Spinal cord (tissue), 10 donors: ENCODE data around the gene UTP11. TPM values are rescaled to one million over a fixed set of nuclear protein-coding genes. Genes with fewer than 3 reads are reported as not detected.
A peak's percentile ranks its signal among the peaks of the same experiment; 100 is the strongest.
"Not testable (repeated sequence)": the region's sequence is repeated elsewhere in the genome, so short reads cannot be mapped to it uniquely, and the experiment has no call there.

Experiments used
- DNase-seq, 6 donors: peaks; one replicate each; pipeline versions ENCODE4 v3.0.0 to v3.0.0-alpha.2; 2013 to 2015; ENCODE audit warnings: low spot score in 6 of 6, low read depth in 4 of 6
- H3K27ac ChIP-seq: one replicate; pipeline ENCODE4 v1.5.1; 2013; ENCODE audit warnings: low read depth, low read length, control low read depth
- H3K27me3 ChIP-seq: one replicate; pipeline ENCODE4 v1.6.1; 2013; ENCODE audit warnings: low read length; ENCODE audit not compliant: control insufficient read depth, insufficient read depth
- H3K36me3 ChIP-seq: one replicate; pipeline ENCODE4 v1.6.1; 2013; ENCODE audit warnings: low read length; ENCODE audit not compliant: control insufficient read depth, insufficient read depth
- H3K4me1 ChIP-seq: one replicate; pipeline ENCODE4 v1.6.1; 2013; ENCODE audit warnings: low read length; ENCODE audit not compliant: control insufficient read depth, insufficient read depth
- H3K4me3 ChIP-seq: one replicate; pipeline ENCODE4 v1.5.1; 2013; ENCODE audit warnings: low read depth, low read length, control low read depth
- H3K9me3 ChIP-seq: one replicate; pipeline ENCODE4 v1.6.1; 2013; ENCODE audit warnings: low read length; ENCODE audit not compliant: control insufficient read depth, insufficient read depth
- WGBS: methylation state at CpG from one replicate; pipeline ENCODE4 v1.1.5; 2013; ENCODE audit warnings: missing lambda C conversion rate; ENCODE audit not compliant: insufficient coverage; 5-methylcytosine and 5-hydroxymethylcytosine counted together
- polyA plus RNA-seq, 2 donors: library from polyadenylated mRNA; unstranded; fragments of 120-200 nt; gene quantifications; one replicate each; pipeline ENCODE4 v1.2.1, GENCODE V29; 2013; ENCODE audit not compliant: insufficient read length in 2 of 2
- total RNA-seq, 2 donors: library from RNA; depleted of rRNA in 1 of 2; stranded (reverse); fragments of 120-200 nt in 1 of 2; fragments of >200 nt in 1 of 2; gene quantifications; one replicate each; pipeline versions ENCODE4 v1.2.3 to v1.2.4, GENCODE V29; 2013 to 2014
- donor health status: healthy.

Gene UTP11
- total and polyA plus RNA-seq, 4 donors = 30.6 to 46.6 (median 41.6) TPM

DNA sequence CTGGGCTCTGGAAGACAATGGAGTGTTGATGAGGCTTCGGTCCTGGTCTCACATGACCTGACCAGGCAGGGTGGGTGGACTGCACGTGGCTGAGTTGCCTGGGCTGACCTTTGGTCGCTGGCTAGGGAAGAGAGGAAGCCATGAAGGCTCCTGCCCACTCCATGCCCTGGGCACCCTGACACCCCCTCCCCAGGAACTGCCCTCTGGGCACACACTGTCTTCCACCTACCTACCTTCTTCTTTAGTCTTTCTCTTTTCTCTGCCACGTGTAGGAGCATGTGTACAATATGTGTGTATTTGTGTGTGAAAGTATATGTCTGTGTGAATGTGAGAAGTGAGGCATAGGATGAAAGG is 19.0 kb downstream of the UTP11 start:
- peak overlapping the region; percentile 80 for H3K27ac ChIP-seq
- H3K4me1 ChIP-seq = peaks cover 46% of the 10 kb centered on the region

DNA sequence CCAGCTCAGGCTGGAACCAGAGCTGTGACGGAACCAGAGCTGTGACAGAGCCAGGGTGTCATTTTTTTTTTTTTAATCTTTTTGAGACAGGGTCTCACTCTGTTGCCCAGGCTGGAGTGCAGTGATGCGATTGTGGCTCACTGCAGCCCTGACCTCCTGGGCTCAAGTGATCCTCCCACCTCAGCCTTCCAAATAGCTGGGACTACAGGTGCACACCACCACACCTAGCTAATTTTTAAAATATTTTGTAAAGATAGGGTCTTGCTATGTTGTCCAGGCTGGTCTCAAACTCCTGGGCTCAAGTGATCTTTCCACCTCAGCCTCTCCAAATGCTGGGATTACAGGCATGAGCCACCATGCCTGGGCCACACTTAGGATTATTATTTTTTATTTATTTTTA is 20.5 kb downstream of the UTP11 start:
- not testable (repeated sequence) for H3K9me3 ChIP-seq, H3K36me3 ChIP-seq, DNase-seq, H3K4me3 ChIP-seq, H3K27me3 ChIP-seq, H3K27ac ChIP-seq
- WGBS = no CpG with 5 or more reads among the region's 2 CpGs
- peaks cover 47% of the 10 kb centered on the region for H3K4me1 ChIP-seq

More for the DNA sequence above, 19.0 kb downstream of the UTP11 start:
- WGBS = 80% methylated on average over 3 of the region's 4 CpGs
- peaks cover 5% of the 10 kb centered on the region for H3K36me3 ChIP-seq
- H3K4me3 ChIP-seq = no peak overlapping the region
- H3K27me3 ChIP-seq = no peaks in the 10 kb centered on the region
- H3K9me3 ChIP-seq = no peaks in the 10 kb centered on the region
- no peak for DNase-seq

DNA sequence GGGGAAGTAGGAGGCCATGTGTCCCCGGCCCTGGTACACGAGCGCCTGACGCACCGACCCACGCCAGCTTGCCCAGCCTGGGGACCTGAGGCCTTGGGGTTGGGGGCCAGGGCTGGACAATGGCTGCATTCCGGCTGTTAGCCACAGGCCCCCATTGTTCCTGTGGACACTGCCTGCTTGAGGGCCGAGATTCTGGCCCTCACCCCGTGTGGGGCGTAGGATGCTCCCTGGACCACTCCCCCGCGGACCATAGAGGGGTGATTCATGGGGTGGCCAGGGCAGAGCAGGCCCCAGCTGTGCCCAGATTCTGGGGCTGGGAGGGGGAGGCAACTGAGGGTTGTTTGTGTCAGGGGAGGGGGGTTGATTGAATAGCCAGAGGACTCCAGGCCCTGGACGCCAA is 22.3 kb downstream of the UTP11 start:
- DNase-seq = no peak
- Histone ChIP-seq H3K36me3 (peaks cover 3% of the 10 kb centered on the region), H3K4me1 (peaks cover 38% of the 10 kb centered on the region), H3K4me3 (no peak overlapping the region), H3K9me3 (no peaks in the 10 kb centered on the region), H3K27ac (peak overlapping the region; percentile 69), H3K27me3 (no peaks in the 10 kb centered on the region)
- WGBS = 89% methylated on average over 13 of the region's 13 CpGs

DNA sequence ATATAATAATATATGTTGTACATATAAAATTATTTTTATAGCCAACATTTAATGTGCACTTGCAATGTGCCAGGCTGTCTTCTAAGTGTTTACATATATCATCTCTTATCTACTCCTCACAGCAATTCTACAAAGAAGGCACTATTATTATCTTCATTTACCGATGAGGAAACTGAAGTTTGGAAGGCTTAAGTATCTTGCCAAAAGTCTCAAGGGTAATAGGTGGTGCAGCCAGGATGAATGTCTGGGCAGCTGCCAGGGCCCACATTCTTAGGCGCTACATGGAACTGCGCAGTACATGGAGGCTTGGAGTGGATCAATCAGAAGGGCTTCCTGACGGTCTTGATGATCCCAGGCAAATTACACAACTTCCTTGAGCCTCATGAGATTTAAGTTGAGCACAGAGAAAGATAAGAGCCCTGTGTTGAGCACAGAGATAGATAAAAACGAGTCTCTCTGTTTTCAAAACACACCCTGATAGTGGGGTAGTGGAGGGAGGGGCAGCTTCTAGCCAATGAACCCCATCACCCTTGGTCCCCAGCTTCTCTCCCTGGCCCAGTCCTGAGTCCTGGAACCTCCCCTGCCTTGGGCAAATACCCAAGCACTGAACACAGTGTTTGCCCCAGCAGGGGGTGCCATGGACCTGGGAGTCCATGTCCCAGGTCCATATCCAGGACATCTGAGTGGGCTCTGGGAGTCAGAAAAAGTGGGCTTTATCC is 24.8 kb downstream of the UTP11 start:
- Histone ChIP-seq H3K4me1 (peaks cover 26% of the 10 kb centered on the region), H3K27ac (no peak overlapping the region), H3K9me3 (no peaks in the 10 kb centered on the region), H3K36me3 (peaks cover 4% of the 10 kb centered on the region), H3K27me3 (peaks cover 20% of the 10 kb centered on the region), H3K4me3 (no peak overlapping the region)
- no peak for DNase-seq
- WGBS = 100% methylated on average over 1 of the region's 5 CpGs

DNA sequence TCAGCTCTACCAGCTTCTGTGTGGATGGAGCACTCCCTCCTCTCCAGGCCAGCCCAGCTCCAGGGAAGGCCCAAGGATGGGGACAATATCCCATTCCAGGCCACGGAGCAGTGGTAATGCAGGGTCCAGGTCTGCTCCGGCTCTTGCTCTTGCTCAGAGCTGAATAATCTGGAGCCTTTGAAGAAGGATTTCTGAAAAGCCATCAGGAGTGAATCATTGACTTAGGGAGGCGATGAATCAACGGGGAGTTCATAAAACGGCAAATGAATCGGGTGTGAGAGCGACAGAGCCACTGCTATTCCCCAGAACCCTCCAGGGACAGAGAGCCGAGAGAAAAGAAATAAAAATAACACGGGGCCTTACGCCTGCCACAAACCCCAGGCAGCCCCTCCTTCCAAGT is 26.3 kb downstream of the UTP11 start:
- no peak overlapping the region for H3K27ac ChIP-seq
- H3K9me3 ChIP-seq = no peaks in the 10 kb centered on the region
- H3K36me3 ChIP-seq = peaks cover 6% of the 10 kb centered on the region
- peaks cover 35% of the 10 kb centered on the region for H3K27me3 ChIP-seq
- H3K4me3 ChIP-seq = no peak overlapping the region
- peaks cover 30% of the 10 kb centered on the region for H3K4me1 ChIP-seq
- DNase-seq = peak in 1 of 6 donors; percentile 73
- WGBS = 68% methylated on average over 4 of the region's 10 CpGs

DNA sequence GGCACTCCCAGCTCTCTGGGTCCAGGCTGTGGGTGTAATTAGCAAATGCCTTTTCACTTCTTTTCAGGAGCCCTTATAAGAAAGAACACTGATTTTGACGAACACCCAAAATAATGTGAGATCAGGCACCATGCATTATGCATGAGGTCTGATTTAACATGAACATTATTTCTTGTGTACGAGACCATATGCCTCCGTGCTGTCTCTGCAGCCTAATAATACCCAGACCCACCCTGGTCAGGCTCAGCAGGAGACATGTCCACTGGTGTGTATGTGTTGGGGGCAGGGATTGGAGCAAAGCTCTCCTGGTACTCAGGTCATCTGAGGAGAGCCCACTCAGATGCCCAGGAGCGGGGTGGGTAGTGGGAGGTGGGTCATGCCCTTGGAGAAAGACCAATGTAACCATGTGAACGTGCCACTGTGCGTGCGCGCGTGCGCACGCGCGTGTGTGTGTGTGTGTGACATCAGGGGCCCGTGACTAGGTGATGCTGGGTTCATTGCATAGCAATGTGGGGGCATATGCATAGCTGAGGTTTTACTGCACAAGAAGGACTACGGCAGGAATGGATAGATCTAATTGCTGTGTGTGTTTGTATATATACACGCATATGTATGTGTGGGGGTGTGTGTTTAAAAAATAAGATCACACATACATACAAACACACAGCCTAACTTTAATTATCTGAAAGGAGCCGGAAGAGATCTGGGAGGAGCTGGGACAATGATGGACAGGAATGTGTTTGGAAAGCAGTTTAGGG is 27.0 kb downstream of the UTP11 start:
- no peak overlapping the region for H3K27ac ChIP-seq
- peaks cover 41% of the 10 kb centered on the region for H3K27me3 ChIP-seq
- H3K36me3 ChIP-seq = peaks cover 6% of the 10 kb centered on the region
- H3K9me3 ChIP-seq = no peaks in the 10 kb centered on the region
- H3K4me1 ChIP-seq = peaks cover 36% of the 10 kb centered on the region
- no peak overlapping the region for H3K4me3 ChIP-seq
- no peak for DNase-seq
- 89% methylated on average over 13 of the region's 17 CpGs for WGBS

DNA sequence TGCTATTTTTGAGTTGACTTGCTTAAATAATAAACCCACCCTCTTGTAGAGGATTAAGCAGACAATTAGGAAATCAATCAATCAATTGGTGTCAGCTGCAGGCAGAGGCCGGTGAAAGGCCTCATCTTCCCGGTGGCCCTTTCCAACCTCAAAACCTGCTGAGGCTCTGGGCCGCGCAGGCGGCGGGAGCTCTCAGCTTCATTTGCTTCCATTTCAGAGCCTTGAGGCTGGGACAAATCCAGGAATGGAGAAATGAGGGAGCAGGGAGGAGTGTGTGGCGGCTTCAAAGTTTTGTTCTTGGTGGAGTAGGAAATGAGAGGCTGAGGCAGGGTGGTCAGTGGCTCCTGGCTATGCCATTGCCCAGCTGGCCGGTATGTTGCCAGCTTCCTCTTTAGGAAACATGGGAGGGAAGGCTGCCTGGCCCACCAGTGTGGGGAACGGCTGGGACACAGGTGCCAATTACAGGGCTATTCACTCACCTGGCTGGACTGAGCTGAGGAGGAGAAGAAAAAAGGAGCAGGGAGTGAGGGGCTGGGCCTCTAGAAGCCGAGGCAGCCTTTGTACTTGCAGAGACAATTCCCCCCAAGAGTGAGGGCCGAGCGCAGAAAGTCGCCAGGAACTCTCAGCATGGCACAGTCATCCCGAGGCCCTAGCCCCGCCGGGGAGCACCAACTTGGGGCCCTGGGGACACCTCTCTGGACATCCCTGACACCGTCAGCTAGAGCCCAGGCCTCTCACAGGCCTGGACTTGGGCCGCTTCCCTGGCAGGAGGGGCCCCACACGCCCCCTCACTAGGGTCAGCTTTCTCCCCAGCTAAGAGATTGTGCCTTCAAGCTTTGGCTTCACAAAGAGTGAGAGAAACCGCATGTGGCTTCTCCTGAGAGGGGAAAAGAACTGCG is 29.7 kb downstream of the UTP11 start:
- Histone ChIP-seq H3K9me3 (no peaks in the 10 kb centered on the region), H3K4me3 (peak overlapping the region; percentile 57), H3K4me1 (peaks cover 36% of the 10 kb centered on the region), H3K36me3 (peaks cover 3% of the 10 kb centered on the region), H3K27me3 (peaks cover 53% of the 10 kb centered on the region), H3K27ac (no peak overlapping the region)
- 70% methylated on average over 18 of the region's 21 CpGs for WGBS
- DNase-seq = no peak

DNA sequence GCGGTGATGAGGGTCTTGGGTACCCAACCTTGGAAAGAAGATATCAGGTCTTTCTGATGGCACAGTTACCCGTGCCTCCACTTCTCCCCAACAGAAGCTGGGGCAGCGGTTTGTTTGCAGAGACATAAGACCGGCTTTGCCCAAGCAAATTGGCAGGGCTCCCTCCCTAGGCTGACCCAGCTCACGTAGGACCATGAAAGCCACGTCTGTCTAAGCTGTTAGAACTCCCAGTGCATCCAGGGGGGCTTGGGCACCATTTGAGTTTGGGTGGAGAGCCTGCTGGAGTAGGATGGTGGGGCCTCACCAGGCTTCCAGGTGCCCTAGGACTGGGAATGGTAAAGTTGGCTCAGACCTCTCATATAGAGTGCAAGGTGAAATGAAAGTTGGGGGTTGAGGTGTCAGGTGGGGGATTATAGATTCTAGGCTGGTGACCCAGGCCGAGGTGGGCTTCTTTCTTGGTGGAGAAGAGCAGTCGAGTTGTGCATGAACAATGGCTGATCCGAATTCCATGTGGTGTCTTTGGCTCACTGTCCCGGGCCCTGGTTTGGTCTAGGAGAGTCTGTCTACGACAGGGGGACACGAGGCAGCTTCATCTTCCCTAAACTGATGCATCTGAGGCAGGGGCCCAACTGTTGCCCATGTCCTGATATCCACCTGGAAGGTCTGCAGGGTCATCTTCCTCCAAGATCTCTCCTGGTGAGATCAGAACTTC is 30.7 kb downstream of the UTP11 start:
- H3K27me3 ChIP-seq = peaks cover 62% of the 10 kb centered on the region
- WGBS = 72% methylated on average over 10 of the region's 12 CpGs
- peak overlapping the region; percentile 57 for H3K4me3 ChIP-seq

More for the DNA sequence above, 30.7 kb downstream of the UTP11 start:
- peaks cover 3% of the 10 kb centered on the region for H3K36me3 ChIP-seq
- no peak for DNase-seq
- no peak overlapping the region for H3K27ac ChIP-seq
- H3K4me1 ChIP-seq = peaks cover 46% of the 10 kb centered on the region
- H3K9me3 ChIP-seq = no peaks in the 10 kb centered on the region
